Activated CD8-positive, alpha-beta memory T cell treated with anti-CD3 and anti-CD28 coated beads for 1 hour (primary cell): Measurements from ENCODE around the gene CAT.
"Not testable (repeated sequence)": the region's sequence is repeated elsewhere in the genome, so short reads cannot be mapped to it uniquely, and the experiment has no call there.

Source experiments
- DNase-seq, 2 donors: peaks; one replicate each; pipeline ENCODE4 v3.0.0-alpha.2; 2020; ENCODE audit warnings: low read depth in 1 of 2; ENCODE audit errors: extremely low read depth in 1 of 2

Gene CAT

DNA sequence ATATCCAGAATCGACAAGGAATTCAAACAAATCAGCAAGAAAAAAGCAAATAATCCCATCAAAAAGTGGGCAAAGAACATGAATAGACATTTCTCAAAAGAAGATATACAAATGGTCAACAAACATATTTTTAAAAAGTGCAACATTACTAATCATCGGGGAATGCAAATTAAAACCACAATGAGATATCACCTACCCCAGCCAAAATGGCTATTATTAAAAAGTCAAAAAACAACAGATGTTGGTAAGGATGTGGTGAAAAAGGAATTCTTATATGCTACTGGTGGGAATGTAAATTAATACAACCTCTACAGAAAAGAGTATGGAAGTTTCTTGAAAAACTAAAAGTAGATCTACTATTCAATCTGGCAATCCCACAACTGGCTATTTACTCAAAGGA, 13.9 kb upstream of the CAT start:
- not testable (repeated sequence) for DNase-seq

DNA sequence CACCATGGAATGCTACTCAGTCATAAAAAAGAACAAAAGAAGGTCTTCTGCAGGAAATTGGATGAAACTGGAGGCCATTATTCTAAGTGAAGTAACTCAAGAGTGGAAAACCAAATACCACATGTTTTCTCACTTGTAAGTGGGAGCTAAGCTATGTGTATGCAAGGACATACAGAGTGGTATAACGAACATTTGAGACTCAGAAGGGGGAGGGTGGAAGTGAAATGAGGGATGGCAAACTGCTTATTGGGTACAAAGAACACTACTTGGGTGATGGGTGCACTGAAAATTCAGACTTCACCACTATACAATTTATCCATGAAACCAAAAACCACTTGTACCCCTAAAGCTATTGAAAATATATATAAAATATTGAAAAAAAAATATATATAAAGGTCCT, 13.4 kb upstream of the CAT start:
- no peak for DNase-seq

- DNase-seq: no peak
These were observed 12.9 kb upstream of the CAT start for GRCh38 chr11:34425867-34426266.

GRCh38 chr11:34426766-34427185, 12.0 kb upstream of the CAT start:
- DNase-seq: no peak

GRCh38 chr11:34427186-34427805, 11.4 kb upstream of the CAT start:
- DNase-seq: no peak

DNA sequence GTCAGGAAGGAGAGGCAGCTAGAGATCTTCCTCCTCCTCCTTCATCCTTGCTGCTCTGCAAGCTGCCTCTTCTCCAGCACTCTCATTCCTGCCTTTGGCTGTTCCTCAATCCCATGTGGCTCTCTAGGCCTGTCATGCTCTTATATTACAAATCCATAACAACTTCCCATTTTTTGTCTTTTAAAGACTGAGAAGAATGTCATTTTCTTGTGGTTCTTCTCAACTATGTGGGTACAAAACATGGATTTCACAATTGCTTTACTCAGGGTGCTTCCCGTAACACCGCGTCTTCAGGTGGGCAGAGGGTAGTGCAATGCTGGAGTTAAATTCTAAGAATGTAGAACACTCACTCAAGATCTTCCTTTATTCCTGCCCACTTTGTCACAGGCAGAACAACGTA, 6.8 kb upstream of the CAT start:
- no peak for DNase-seq

GRCh38 chr11:34432822-34433221, 5.9 kb upstream of the CAT start:
- DNase-seq: no peak

DNA sequence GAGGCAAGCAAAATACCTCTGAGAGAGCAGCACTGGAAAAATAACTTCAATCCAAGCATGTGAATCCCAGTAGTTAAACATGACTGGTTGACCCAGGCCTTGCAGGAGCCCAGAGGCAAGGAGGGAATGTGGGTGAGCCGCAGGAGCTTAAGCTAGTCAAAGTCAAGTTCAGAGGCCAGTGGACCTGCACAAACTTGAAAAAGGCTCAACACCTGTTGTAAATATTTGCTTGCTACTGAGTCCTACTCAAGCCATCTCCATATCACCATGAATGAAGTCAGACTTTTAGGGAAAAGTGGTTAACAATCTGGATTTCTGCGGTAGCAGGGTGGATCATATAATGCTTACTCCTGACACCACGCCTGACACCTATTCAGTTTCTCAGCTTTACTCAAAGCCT, 4.8 kb upstream of the CAT start:
- no peak for DNase-seq

DNA sequence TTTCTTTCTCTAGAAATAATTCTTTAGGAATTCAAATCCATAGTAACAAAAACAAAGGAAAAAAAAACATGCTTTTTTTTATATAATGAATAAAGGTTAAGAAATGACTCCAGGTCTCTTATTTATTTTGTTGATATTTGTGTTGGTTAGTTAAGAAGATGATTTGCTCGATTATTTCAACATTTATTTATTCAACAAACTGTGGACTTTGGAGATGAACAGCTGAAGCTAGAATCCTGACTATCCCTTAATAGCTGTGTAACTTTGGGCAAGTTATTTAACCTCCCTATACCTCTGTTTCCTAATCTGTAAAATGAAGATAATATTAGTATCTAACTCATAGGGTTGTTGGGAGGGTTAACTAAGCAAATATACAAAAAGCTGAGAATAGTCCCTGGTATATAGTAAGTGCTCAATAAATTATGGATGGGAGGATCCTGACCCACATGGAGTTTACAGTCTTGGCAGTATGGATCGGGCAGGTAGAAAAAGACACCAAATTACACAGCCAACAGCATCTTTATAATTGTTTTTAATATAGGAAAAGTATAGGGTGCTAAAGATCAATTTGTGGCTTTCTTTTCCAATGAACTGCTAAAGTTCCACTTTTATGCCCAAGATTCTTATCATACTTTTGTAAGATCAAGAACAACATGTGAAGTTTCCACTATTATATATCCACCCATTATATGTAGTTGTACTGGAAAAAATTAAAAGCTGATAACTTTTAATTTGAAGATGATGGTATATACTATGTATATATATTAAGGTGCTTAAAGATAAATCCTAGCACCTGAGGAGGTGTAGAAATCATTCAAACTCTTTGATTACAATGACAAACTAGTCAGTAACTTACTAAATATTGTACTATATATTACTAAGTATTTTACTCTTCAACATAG, 1.3 kb upstream of the CAT start:
- no peak for DNase-seq

- no peak for DNase-seq
These were observed 970 bp downstream of the CAT start for GRCh38 chr11:34439610-34440198.

DNA sequence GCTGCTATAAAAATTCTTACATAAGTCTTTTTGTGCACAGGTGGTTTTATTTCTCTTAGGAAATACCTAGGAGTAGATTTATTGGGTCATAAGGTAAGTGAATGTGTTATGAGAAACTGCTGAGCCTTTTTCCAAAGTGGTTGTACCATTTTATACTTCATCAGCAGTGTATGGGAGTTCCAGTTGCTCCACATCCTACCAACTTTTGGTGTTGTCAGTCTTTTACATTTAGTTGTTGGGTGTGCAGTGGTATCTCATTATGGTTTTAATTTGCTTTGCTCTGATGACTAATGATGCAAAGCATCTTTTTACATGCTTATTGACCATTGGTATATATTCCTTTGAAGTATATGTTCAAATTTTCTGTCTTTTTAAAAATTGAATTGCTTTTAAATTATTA, 3.1 kb downstream of the CAT start:
- no peak for DNase-seq

DNA sequence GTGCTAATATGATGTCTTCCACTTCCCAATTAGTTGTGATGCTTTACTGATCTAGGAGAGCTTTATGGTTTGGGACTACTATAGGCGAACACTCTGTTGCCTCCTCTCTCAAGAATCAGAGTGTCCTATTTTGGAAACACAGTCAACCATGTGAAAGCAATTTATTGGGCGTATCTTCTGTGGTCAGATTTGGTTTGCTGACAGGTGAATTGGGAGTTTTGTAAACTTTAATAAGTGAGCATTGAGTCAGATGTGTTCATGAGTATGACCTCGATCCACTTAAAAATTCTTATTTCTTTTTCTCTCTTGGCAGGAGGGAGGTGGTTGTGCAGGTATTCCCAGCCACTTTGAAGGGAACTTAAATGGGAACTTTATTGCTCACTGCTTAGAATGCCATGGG, 4.4 kb downstream of the CAT start:
- no peak for DNase-seq

DNA sequence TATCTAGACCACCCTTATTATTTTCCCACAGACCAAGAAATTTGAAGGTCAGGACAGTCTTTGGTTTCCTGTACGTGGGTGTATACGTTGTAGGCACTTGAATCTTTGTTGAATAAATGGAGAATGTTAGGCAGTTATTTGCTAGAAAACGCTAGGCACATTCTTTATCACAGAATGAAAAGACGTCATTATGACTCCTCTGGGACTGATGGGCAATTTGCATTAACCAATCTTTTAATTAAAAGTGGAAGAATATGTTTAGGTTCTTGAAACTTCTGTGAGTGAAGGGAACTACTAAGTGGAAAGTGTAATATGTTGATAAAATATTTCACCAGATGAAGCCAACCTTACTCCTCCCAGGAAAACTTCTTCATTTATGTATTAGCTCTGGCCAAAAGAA, 5.7 kb downstream of the CAT start:
- DNase-seq: no peak

DNA sequence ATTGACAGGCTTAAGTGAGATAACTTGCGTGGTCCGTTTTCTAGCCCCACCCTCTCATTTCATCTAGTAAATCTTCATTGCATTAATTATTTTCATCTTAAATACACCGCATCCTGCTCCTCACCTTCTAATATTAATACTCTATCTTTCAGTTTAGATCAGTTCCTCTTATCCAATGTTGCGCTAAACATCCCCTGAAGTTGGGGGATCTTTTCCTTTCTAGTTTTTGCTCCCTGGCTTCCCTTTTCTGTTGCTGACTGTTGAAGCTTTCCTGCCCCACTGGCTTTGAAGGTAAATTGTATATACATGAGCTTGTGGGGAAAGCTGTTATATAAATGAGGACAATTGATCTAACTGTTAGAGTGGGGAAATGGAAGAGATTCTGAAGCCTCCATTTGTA, 7.2 kb downstream of the CAT start:
- DNase-seq: no peak

GRCh38 chr11:34446386-34446785, 7.7 kb downstream of the CAT start:
- no peak for DNase-seq

GRCh38 chr11:34447044-34447443, 8.3 kb downstream of the CAT start:
- DNase-seq: no peak

GRCh38 chr11:34448223-34448994, 9.7 kb downstream of the CAT start:
- DNase-seq: no peak

- no peak for DNase-seq
These were observed 10.3 kb downstream of the CAT start for GRCh38 chr11:34449013-34449412.

GRCh38 chr11:34451053-34451452, 12.3 kb downstream of the CAT start:
- DNase-seq: no peak

GRCh38 chr11:34454308-34455032, 15.7 kb downstream of the CAT start:
- no peak for DNase-seq

- no peak for DNase-seq
These were observed 18.9 kb downstream of the CAT start for GRCh38 chr11:34457607-34458006.
